KBM-7 (cell line): ENCODE results near the gene FBXW11.
"Not testable (repeated sequence)": the region's sequence is repeated elsewhere in the genome, so short reads cannot be mapped to it uniquely, and the experiment has no call there.

Experiments
- DNase-seq: peaks from one replicate; pipeline ENCODE4 v3.0.0-alpha.2; 2015
- in situ Hi-C: fragments of 300-500 bp; cut with MboI; formaldehyde crosslinking; loops from 2 replicates; pipeline ENCODE4 v1.14.3; 2020; ENCODE audit warnings: low sequenced_read_pairs, low pct_unique_long_range_greater_than_20kb, mixed read lengths

FBXW11 gene

GRCh38 chr5:171895081-171895480 lies 111.4 kb downstream of the FBXW11 start:
- in situ Hi-C loops = no loop called here

GRCh38 chr5:171893290-171893886 lies 113.0 kb downstream of the FBXW11 start:
- in situ Hi-C loops = no loop called here

More at GRCh38 chr5:171895081-171895480, 111.4 kb downstream of the FBXW11 start:
- DNase-seq = no peak

GRCh38 chr5:171891595-171891994 lies 114.8 kb downstream of the FBXW11 start:
- no peak for DNase-seq
- in situ Hi-C loops = no loop called here

More at GRCh38 chr5:171893290-171893886, 113.0 kb downstream of the FBXW11 start:
- no peak for DNase-seq

GRCh38 chr5:171891150-171891549 lies 115.3 kb downstream of the FBXW11 start:
- in situ Hi-C loops = no loop called here
- DNase-seq = no peak

- DNase-seq = no peak
- in situ Hi-C loops = no loop called here
These were observed 118.4 kb downstream of the FBXW11 start for GRCh38 chr5:171888051-171888481.

GRCh38 chr5:171886037-171886436 lies 120.4 kb downstream of the FBXW11 start:
- DNase-seq, in situ Hi-C loops: not testable (repeated sequence)

- no peak for DNase-seq
- in situ Hi-C loops = no loop called here
These were observed 124.3 kb downstream of the FBXW11 start for GRCh38 chr5:171882118-171882517.

GRCh38 chr5:171874234-171874633 lies 132.2 kb downstream of the FBXW11 start:
- DNase-seq = no peak
- in situ Hi-C loops = no loop called here

GRCh38 chr5:171872666-171873065 lies 133.8 kb downstream of the FBXW11 start:
- DNase-seq = no peak
- in situ Hi-C loops = no loop called here

- no peak for DNase-seq
- in situ Hi-C loops = no loop called here
These were observed 134.7 kb downstream of the FBXW11 start for GRCh38 chr5:171871711-171872110.

GRCh38 chr5:171869956-171870355 lies 136.5 kb downstream of the FBXW11 start:
- in situ Hi-C loops = no loop called here
- DNase-seq = no peak

- no peak for DNase-seq
- in situ Hi-C loops = no loop called here
These were observed 138.2 kb downstream of the FBXW11 start for GRCh38 chr5:171868236-171868635.

- no peak for DNase-seq
- in situ Hi-C loops = no loop called here
These were observed 138.7 kb downstream of the FBXW11 start for GRCh38 chr5:171867786-171868185.

GRCh38 chr5:171865471-171865870 lies 141.0 kb downstream of the FBXW11 start:
- DNase-seq = no peak
- in situ Hi-C loops = no loop called here

GRCh38 chr5:171863935-171864334 lies 142.5 kb downstream of the FBXW11 start:
- in situ Hi-C loops = no loop called here
- DNase-seq = no peak

GRCh38 chr5:171862624-171863023 lies 143.8 kb downstream of the FBXW11 start:
- DNase-seq = no peak
- in situ Hi-C loops = no loop called here

- no peak for DNase-seq
- in situ Hi-C loops = no loop called here
These were observed 145.1 kb downstream of the FBXW11 start for GRCh38 chr5:171861381-171861780.

- no peak for DNase-seq
- in situ Hi-C loops = no loop called here
These were observed 148.1 kb downstream of the FBXW11 start for GRCh38 chr5:171858303-171858702.

- no peak for DNase-seq
- in situ Hi-C loops = no loop called here
These were observed 149.0 kb downstream of the FBXW11 start for GRCh38 chr5:171857489-171857876.

GRCh38 chr5:171855798-171856763 lies 150.4 kb downstream of the FBXW11 start:
- in situ Hi-C loops = no loop called here

More at GRCh38 chr5:171855798-171856763, 150.4 kb downstream of the FBXW11 start:
- DNase-seq = peak; percentile 83
